ENCODE results near the gene STAC3. TPM values are rescaled to one million over a fixed set of nuclear protein-coding genes. Genes with fewer than 3 reads are reported as not detected.

Gene STAC3
- total RNA-seq, 1 experiment from 2014 or later: 2.8 TPM

GRCh38 chr12:57213763-57214397 is 37.1 kb downstream of the STAC3 start:
- no peak for DNase-seq
- H3K79me2 ChIP-seq (ENCODE audit: insufficient read depth, low read length): no peaks in the 10 kb centered on the region
- TF ChIP-seq CTCF (conservative IDR thresholded peaks at IDR 0.05): no peak
- Mint-ChIP-seq H3K9me3 (peaks cover 0 to 2% of the 10 kb centered on the region in 2 experiments; a peak in 1 of 5 replicates), H3K4me1 (peaks cover 34 to 40% of the 10 kb centered on the region in 2 experiments), H3K27me3 (ENCODE audit: low read depth) (peaks cover 51% of the 10 kb centered on the region), H3K27ac (no peak overlapping the region; a peak in 1 of 7 replicates), H3K36me3 (ENCODE audit: insufficient read depth in 1 of 3, low read depth in 3 of 3) (peaks cover 24 to 33% (median 29%) of the 10 kb centered on the region in 3 experiments), H3K4me3 (peak overlapping the region in 1 of 2 experiments; percentile 69; a peak in 4 of 5 replicates)
- no peak overlapping the region for H3K18ac ChIP-seq (ENCODE audit: insufficient read length, low read depth, low read length)
- no peak overlapping the region for H3K9ac ChIP-seq (ENCODE audit: extremely low read depth, insufficient read length, low read length)
- no peak overlapping the region for H2BK120ac ChIP-seq (ENCODE audit: low read depth, low read length, poor library complexity, severe bottlenecking)
- H3K56ac ChIP-seq (ENCODE audit: insufficient read length, low read depth, low read length): no peak overlapping the region
- no peak overlapping the region for H2BK15ac ChIP-seq (ENCODE audit: low read depth, low read length)
- H4K8ac ChIP-seq (replicated peaks; ENCODE audit: insufficient read length, low read depth, low read length): no peak overlapping the region
- H3K4ac ChIP-seq (ENCODE audit: low read depth, low read length): no peak overlapping the region
- H3K4me1 ChIP-seq (ENCODE audit: insufficient read depth, low read length): peaks cover 8% of the 10 kb centered on the region
- H2AK5ac ChIP-seq (ENCODE audit: insufficient read length, low read length): no peak overlapping the region
- H3K27me3 ChIP-seq (ENCODE audit: insufficient read depth, low read length): peaks cover 33% of the 10 kb centered on the region
- no peak overlapping the region for H3T11ph ChIP-seq (ENCODE audit: low read length)
- H4K91ac ChIP-seq (ENCODE audit: insufficient read length, low read depth, low read length): no peak overlapping the region
- H3K23ac ChIP-seq (ENCODE audit: insufficient read length, low read depth, low read length): no peak overlapping the region
- no peaks in the 10 kb centered on the region for H3K9me3 ChIP-seq (ENCODE audit: control insufficient read depth, low read depth, low read length)
- H2BK20ac ChIP-seq (ENCODE audit: low read depth, low read length, poor library complexity, severe bottlenecking): no peak overlapping the region
- no peak overlapping the region for H3K14ac ChIP-seq (ENCODE audit: insufficient read depth, low read length)
- no peak overlapping the region for H3K27ac ChIP-seq (ENCODE audit: insufficient read length, low read depth, low read length)
- peaks cover 3% of the 10 kb centered on the region for H4K20me1 ChIP-seq (ENCODE audit: control insufficient read depth, insufficient read depth, insufficient read length)
- H3K4me2 ChIP-seq (ENCODE audit: insufficient read depth, insufficient read length, low read length): peak overlapping the region; percentile 42
- no peak overlapping the region for H2BK12ac ChIP-seq (ENCODE audit: insufficient read length, low read depth, low read length)
- H3K79me1 ChIP-seq (ENCODE audit: insufficient read depth, low read depth, low read length, poor library complexity, severe bottlenecking): no peaks in the 10 kb centered on the region
- H3K23me2 ChIP-seq (ENCODE audit: insufficient read length, low read depth, low read length, poor library complexity, severe bottlenecking): peaks cover 7% of the 10 kb centered on the region
- no peak overlapping the region for H2BK5ac ChIP-seq (ENCODE audit: insufficient read length, low read length)
- H2AFZ ChIP-seq (ENCODE audit: low read length): no peak overlapping the region
- H4K5ac ChIP-seq (ENCODE audit: insufficient read length, low read depth, low read length): no peak overlapping the region
- WGBS (ENCODE audit: extremely low coverage, insufficient read length, low lambda C conversion rate): no CpG with 5 or more reads among the region's 4 CpGs

All from H9 (cell line).